BLaER1 (cell line): ENCODE measurements around the gene GNPNAT1.
"Not testable (repeated sequence)": the region's sequence is repeated elsewhere in the genome, so short reads cannot be mapped to it uniquely, and the experiment has no call there.

ENCODE experiments used
- H3K27ac ChIP-seq: shearing (Covaris generic); formaldehyde crosslinking; 2 replicates; pipeline ENCODE4 v1.8.1; 2022
- H3K27me3 ChIP-seq: shearing (Covaris generic); formaldehyde crosslinking; 2 replicates; pipeline ENCODE4 v1.8.1; 2022
- H3K36me3 ChIP-seq: shearing (Covaris generic); formaldehyde crosslinking; 2 replicates; pipeline ENCODE4 v1.8.1; 2022
- H3K4me1 ChIP-seq: shearing (Covaris generic); formaldehyde crosslinking; 2 replicates; pipeline ENCODE4 v1.8.1; 2022
- H3K4me2 ChIP-seq: shearing (Covaris generic); formaldehyde crosslinking; 2 replicates; pipeline ENCODE4 v1.8.1; 2022
- H3K4me3 ChIP-seq: shearing (Covaris generic); formaldehyde crosslinking; 2 replicates; pipeline ENCODE4 v1.8.1; 2022
- H3K9ac ChIP-seq: shearing (Covaris generic); formaldehyde crosslinking; 2 replicates; pipeline ENCODE4 v1.8.1; 2022
- H3K9me3 ChIP-seq: shearing (Covaris generic); formaldehyde crosslinking; 2 replicates; pipeline ENCODE4 v1.8.1; 2022
- H4K20me1 ChIP-seq: shearing (Covaris generic); formaldehyde crosslinking; 2 replicates; pipeline ENCODE4 v1.8.1; 2022
- Cebpa-rat ChIP-seq: shearing (Covaris generic); IDR thresholded peaks from 2 replicates; pipeline ENCODE4 v1.8.1; 2022

Gene GNPNAT1

DNA sequence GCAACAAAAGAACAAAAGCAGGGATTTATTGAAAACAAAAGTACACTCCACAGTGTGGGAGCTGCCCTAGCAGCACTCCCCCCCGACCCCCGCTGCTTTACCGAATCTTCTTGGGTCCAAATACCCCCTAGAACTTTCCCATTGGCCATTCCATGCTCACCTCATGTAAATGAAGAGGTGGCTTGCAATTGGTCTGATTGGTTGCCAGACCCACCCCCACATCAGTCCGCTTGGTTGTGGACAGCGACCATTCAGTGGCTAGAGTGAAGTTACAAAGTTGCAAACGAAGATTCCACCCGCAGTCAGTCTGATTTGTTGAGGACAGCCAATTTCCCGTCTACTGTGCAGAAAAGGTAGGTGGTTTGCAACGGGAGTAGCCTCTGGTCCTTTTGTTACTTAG, 57.6 kb downstream of the GNPNAT1 start:
- Histone ChIP-seq H3K9ac (no peak overlapping the region), H4K20me1 (peaks cover 39% of the 10 kb centered on the region; the same call in 1 of the 2 replicates), H3K27ac (no peak overlapping the region), H3K4me1 (peaks cover 19% of the 10 kb centered on the region), H3K9me3 (0 out of 2 replicates have a peak, but pooled peaks cover 4% of the 10 kb centered on the region), H3K4me2 (no peak overlapping the region), H3K27me3 (no peaks in the 10 kb centered on the region), H3K36me3 (peaks cover 42% of the 10 kb centered on the region), H3K4me3 (no peak overlapping the region)
- TF ChIP-seq Cebpa-rat, result no peak

GRCh38 chr14:52730709-52731111, 60.7 kb downstream of the GNPNAT1 start:
- peak overlapping the region; percentile 80 for H3K4me3 ChIP-seq
- peaks cover 17% of the 10 kb centered on the region for H4K20me1 ChIP-seq
- peaks cover 19% of the 10 kb centered on the region for H3K4me1 ChIP-seq
- 0 out of 2 replicates have a peak, but pooled peaks cover 4% of the 10 kb centered on the region for H3K9me3 ChIP-seq
- peaks cover 63% of the 10 kb centered on the region for H3K36me3 ChIP-seq
- peak overlapping the region; percentile 89 for H3K4me2 ChIP-seq
- H3K27ac ChIP-seq, result peak overlapping the region; percentile 87
- no peak for TF ChIP-seq Cebpa-rat
- H3K9ac ChIP-seq, result peak overlapping the region; percentile 87
- H3K27me3 ChIP-seq, result no peaks in the 10 kb centered on the region

DNA sequence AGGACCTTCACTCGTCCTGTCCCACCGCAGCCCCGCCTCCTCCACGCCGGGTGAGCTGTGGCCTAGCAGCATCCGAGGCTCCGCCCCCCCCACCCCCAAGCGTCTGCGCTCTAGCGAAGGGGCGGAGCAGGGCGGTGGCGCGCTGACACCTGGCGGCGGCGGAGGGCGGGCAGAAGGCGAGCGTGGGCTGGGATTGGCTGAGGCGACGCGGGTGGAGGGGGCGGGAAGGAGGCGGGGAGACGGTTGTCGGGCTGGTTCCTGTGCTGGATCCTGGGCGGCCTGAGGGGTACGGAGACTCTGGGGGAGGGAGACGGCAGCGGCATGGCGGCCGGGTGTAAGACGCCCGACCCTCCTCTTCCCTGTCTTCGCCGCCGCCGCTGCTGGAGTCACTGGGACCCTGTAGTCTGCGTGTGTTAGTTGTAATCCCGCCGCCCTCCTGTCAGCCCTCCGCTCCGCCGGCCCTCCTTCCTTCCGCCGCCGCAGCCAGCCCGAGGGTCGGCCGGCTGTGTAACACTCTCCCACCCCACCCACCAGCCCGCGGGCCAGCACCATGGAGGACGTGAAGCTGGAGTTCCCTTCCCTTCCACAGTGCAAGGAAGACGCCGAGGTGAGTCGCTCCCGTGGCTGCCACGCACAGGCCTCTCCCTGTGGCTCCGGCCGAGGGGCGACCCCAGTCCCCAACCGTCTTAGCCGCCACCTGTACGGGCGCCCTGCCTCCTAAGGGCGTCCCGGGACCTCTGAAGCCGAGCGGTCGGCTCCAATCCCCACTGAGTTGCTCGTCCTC, 61.3 kb downstream of the GNPNAT1 start, which contains the start of gene STYX:
TSS of gene STYX (plus strand) at position 242 of the 784 bp plus-strand sequence. CDS start at position 551, 309 bp downstream.
- Histone ChIP-seq H4K20me1 (peaks cover 17% of the 10 kb centered on the region), H3K4me2 (peak within 1 kb of the TSS; percentile 89), H3K36me3 (peaks cover 66% of the 10 kb centered on the region), H3K4me1 (peaks cover 19% of the 10 kb centered on the region), H3K9me3 (0 out of 2 replicates have a peak, but pooled peaks cover 4% of the 10 kb centered on the region), H3K27ac (peak within 1 kb of the TSS; percentile 87), H3K9ac (peak within 1 kb of the TSS; percentile 87), H3K27me3 (no peaks in the 10 kb centered on the region), H3K4me3 (peak within 1 kb of the TSS; percentile 80)
- no peak for TF ChIP-seq Cebpa-rat

DNA sequence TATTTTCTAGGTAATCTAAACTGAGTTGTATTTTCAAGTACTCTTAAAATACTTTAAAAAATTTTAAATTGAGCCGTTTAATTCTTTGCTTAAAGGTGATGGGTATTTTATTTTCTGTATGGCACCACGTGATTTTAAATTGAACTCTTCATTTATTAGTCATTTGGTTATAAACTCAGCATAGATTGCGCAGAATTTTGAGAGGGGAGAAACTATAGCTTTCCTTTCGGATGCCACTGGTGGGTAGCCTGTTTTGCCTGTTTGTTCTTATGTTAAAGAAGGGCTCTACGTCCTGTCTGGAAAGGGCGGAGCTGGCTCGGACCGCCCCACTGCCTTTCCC, 61.9 kb downstream of the GNPNAT1 start:
- H3K27ac ChIP-seq, result no peak overlapping the region
- H3K9me3 ChIP-seq, result 0 out of 2 replicates have a peak, but pooled peaks cover 4% of the 10 kb centered on the region
- peak overlapping the region; percentile 80 for H3K4me3 ChIP-seq
- H4K20me1 ChIP-seq, result peaks cover 17% of the 10 kb centered on the region
- no peak overlapping the region for H3K9ac ChIP-seq
- no peak for TF ChIP-seq Cebpa-rat
- H3K27me3 ChIP-seq, result no peaks in the 10 kb centered on the region
- H3K4me2 ChIP-seq, result peak overlapping the region; percentile 75
- H3K4me1 ChIP-seq, result peaks cover 19% of the 10 kb centered on the region
- peaks cover 66% of the 10 kb centered on the region for H3K36me3 ChIP-seq

DNA sequence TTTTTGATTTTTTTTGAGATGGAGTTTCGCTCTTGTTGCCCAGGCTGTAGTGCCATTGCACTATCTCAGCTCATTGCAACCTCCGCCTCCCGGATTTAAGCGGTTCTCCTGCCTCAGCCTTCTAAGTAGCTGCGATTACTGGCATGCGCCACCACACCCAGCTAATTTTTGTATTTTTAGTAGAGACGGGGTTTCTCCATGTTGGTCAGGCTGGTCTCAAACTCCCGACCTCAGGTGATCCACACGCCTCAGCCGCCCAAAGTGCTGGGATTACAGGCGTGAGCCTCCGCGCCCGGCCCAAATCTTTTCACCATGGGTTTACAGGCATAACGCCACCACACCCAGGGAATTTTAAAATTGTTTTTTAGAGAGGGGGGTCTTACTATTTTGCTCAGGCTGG, 62.4 kb downstream of the GNPNAT1 start:
- H3K4me3 ChIP-seq, H3K27ac ChIP-seq, H3K9ac ChIP-seq, H3K9me3 ChIP-seq, H3K27me3 ChIP-seq, H3K4me2 ChIP-seq: not testable (repeated sequence)
- Histone ChIP-seq H3K36me3 (peaks cover 67% of the 10 kb centered on the region), H4K20me1 (peaks cover 22% of the 10 kb centered on the region), H3K4me1 (peaks cover 19% of the 10 kb centered on the region)

GRCh38 chr14:52727509-52727908, 63.9 kb downstream of the GNPNAT1 start:
- Histone ChIP-seq H3K4me1 (peaks cover 32% of the 10 kb centered on the region), H4K20me1 (peaks cover 37% of the 10 kb centered on the region), H3K36me3 (peaks cover 68% of the 10 kb centered on the region)
- not testable (repeated sequence) for H3K27ac ChIP-seq, H3K4me3 ChIP-seq, H3K9ac ChIP-seq, H3K9me3 ChIP-seq, H3K4me2 ChIP-seq, H3K27me3 ChIP-seq
